ENCODE results near the gene STRN3. TPM values are rescaled to one million over a fixed set of nuclear protein-coding genes. Genes with fewer than 3 reads are reported as not detected.

The STRN3 gene
- total RNA-seq, 1 experiment from 2014 or later = 42.8 TPM

DNA sequence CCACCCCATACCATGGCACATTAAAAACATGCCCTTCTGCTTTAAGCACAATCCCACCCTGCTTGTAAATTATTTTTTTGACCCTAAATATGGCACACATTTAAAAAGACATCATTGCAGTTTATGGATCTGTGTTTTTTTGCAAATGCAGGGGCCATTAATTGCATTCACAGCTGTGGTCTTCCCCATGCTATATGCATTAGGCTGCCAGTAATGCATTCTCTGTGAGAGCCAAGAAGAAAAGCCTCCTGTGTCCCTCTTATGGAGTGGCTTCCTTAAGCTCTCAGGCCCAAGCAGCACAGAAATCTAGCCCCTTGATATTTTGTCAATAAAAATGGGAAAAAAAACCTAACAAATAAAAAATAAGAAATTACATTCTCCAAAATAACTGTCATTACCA, 172.2 kb downstream of the STRN3 start:
- no peak for DNase-seq
- no peaks in the 10 kb centered on the region for H3K27me3 ChIP-seq (ENCODE audit: control insufficient read depth, insufficient read depth, low read length)
- H3K4me3 ChIP-seq (ENCODE audit: insufficient read depth, low read depth, low read length) = no peak overlapping the region
- H3K36me3 ChIP-seq (replicated peaks; ENCODE audit: control insufficient read depth, insufficient read depth, low read length) = no peaks in the 10 kb centered on the region

DNA sequence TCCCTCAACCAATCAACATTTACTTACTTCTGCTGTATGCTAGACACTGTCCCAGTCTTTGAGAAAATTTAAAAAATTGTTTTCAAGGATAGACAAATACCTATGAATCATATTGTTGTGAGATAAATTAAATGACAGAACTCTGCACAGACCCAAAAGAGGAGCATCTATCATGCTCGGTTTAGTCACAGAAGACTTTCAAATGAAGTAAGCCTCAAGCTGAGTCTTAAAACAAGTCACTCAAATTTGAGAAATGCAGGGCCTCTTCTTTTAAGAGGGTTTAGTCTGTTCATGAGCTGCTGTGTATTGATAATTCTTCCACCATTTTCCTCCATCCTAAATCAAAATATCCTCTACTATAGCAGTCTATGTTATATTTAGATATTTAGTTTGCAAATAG, 176.2 kb downstream of the STRN3 start:
- H3K27me3 ChIP-seq (ENCODE audit: control insufficient read depth, insufficient read depth, low read length) = no peaks in the 10 kb centered on the region
- no peak overlapping the region for H3K4me3 ChIP-seq (ENCODE audit: insufficient read depth, low read depth, low read length)
- no peak for DNase-seq
- H3K36me3 ChIP-seq (replicated peaks; ENCODE audit: control insufficient read depth, insufficient read depth, low read length) = no peaks in the 10 kb centered on the region

- DNase-seq = no peak
- no peak overlapping the region for H3K4me3 ChIP-seq (ENCODE audit: insufficient read depth, low read depth, low read length)
- no peaks in the 10 kb centered on the region for H3K27me3 ChIP-seq (ENCODE audit: control insufficient read depth, insufficient read depth, low read length)
- H3K36me3 ChIP-seq (replicated peaks; ENCODE audit: control insufficient read depth, insufficient read depth, low read length) = no peaks in the 10 kb centered on the region
Observed at GRCh38 chr14:30849354-30849753, 176.8 kb downstream of the STRN3 start.

GRCh38 chr14:30848449-30849240, 177.5 kb downstream of the STRN3 start:
- no peak for DNase-seq
- H3K36me3 ChIP-seq (replicated peaks; ENCODE audit: control insufficient read depth, insufficient read depth, low read length) = no peaks in the 10 kb centered on the region
- H3K4me3 ChIP-seq (ENCODE audit: insufficient read depth, low read depth, low read length) = no peak overlapping the region
- H3K27me3 ChIP-seq (ENCODE audit: control insufficient read depth, insufficient read depth, low read length) = no peaks in the 10 kb centered on the region

Other genes starting within 250 kb of the STRN3 start
- gene COCH, start 151.8 kb downstream of the STRN3 start, total RNA-seq (2014; rRNA removed; shearing (Covaris generic)) = 9.4 and 11.4 TPM in 2 replicates
- 2.7 and 4.1 TPM in 2 replicates for gene AP4S1, start 730 bp downstream of the STRN3 start, total RNA-seq (2014; rRNA removed; shearing (Covaris generic))
- 74.7 and 104 TPM in 2 replicates for gene HECTD1, start 181.4 kb upstream of the STRN3 start, total RNA-seq (2014; rRNA removed; shearing (Covaris generic))